CD4-positive, alpha-beta T cell treated with Interleukin-1 beta for 1 hour (primary cell): ENCODE measurements around the gene DENND4A.

Experiments used
- DNase-seq, 2 donors: peaks; one replicate each; pipeline ENCODE4 v3.0.0-alpha.2; 2020 to 2022

DENND4A gene

DNA sequence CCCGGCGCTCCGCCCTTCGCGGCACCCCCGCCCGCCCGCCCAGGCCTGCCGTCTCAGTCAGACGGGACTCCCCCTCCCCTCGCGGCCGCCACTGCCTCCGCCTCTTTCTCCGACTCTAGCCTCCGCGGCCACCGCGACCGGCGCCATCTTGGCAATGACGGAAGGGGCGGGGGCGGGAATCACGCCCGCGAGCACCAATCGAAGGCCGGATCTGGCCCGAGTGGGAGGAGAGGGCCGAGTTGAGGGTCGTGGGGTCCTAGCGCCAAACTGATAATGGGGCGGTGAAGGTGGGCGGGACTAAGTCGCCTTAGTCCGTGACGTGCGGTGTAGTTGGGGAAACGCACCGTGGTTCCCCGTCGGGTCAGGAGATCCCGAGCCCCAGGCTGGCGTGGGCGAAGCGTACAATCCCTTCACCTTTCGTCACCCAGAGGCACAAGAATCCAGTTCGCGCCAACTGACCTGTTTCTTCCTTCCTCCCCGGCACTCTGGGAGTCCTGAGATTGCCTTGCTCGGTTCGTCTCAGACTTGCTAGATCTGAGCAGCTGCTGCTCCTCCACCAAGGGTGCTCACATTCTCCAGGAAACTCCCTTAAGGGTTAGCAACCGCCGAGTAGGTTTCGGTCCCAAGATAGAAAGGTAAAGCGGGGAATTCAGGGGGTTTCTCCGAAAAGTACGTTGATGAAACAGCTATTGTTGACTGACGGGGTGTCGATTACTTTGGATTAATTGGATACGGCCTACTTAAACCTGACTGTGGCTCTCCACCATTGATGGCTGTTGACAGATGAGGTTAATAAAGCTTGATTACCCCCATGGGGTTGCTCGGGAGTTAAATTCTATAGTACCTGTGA is at the start of gene DENND4A:
DENND4A (minus strand) TSS at position 156 of the 850 bp plus-strand sequence. CDS start 35,843 bp downstream, outside the sequence.
- DNase-seq: peak; percentile 99 to 100

DNA sequence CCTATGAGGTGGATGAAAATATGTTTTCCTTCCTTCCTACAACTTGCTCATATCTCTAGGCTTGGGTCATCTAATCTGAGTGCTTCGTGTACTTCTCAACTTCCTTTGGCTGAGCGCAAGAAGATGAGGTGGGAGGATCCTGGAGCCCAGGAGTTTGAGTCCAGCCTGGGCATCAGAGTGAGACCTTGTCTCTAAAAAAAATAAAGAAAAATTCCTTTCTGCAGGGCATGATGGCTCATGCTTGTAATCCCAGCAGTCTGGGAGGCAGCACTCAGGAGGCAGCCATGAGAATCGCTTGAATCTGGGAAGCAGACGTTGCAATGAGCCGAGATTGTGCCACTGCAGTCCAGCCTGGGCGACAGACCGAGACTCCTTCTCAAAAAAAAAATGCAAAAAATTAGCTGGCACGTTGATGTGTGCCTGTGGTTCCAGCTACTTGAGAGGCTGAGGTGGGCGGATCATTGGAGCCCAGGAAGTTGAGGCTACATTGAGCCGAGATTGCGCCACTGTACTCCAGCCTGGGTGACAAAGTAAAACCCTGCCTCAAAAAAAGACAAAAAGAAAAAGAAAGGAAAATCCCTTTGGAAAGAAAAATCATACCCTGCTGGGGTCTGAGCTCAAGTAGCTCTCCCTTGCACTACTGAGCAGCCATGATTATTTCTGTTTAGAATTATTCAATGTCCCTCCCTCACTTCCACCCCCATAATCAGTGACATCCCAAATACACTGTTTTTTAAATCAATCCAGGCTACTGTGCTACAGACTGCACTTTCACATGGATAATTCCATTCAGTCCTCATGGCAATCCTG is 49.2 kb upstream of the DENND4A start:
- DNase-seq: no peak

DNA sequence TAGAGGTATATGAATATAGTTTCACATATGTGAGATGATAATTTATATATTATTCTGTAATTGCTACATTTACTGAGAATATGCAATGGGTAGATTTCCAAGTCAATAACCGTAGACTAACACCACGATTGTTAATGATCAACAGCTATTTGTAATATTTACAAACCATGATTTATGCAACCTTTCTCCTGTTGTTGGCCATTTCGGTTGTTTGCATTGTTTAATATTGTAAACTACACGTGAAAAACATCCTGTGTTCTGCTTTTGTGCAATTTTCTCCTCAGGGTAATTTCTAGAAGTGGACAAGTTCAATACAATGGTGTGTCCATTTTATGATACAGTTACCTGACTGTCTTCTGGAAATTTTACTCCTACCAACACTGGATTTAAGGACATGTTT is 47.9 kb upstream of the DENND4A start:
- DNase-seq: no peak

DNA sequence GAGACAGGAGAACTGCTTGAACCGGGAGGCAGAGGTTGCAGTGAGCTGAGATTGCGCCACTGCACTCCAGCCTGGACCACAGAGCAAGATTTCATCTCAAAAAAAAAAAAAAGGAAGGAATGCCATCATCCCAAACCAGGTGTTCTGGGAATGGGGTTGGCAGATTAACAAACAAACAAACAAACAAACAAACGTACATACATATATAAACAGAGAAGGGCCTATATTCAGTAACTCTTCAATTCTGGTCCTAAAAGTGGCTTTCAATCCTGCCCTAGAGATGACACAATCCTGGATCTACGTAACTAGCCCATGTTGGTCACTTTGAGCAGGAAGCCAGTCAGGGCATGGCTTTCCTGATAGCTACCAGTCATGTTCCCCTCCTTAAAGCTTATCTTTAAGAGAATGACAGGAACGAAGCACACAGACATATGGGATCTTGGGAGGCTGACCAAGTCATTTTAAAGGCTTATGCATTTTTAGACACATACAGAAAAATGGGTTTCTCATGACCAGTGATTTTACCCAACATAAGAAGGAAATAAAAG is 47.3 kb upstream of the DENND4A start:
- DNase-seq: no peak

DNA sequence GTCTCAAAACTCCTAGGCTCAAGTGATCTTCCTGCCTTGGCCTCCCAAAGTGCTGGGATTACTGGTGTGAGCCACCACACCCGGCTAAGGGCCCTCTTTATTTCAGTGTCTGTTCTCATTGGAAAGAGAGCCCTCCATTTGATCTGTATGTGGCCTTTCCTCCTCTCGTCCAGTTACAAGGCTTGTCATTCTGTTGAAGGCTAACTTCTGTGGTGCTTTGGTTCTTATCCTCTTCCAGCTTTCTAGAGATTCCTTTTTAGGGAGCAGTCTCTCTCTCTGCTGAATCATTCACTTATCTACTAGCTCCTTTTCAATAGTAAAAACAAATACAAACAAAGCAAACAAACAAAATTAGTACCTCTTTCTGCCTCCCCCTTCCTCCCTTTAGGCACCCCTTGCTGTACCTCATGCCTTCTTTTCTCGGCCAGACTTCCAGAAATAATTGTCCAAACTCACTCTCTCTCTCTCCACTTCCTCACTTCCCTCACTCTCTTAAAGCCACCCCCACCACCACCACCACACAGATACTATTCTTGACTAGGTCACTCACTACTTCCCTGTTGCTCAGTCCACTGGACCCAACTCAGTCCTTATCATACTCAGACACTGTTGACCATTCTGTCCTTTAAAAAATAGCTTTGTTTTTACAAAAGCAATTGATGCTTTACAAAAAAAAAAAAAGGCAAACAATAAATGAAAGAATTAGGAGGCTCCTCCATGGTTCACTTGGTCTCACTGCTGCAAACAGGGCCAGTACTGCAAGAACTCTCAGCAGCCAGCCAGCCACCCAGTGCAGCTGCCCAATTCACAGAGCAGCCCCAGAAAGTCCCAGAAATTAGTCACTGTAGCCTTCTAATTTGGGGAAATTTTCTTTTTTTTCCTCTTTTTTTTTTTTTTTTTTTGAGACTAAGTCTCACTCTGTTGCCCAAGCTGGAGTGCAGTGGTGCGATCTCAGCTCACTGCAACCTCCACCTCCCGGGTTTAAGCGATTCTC is 45.5 kb upstream of the DENND4A start:
- DNase-seq: no peak

DNA sequence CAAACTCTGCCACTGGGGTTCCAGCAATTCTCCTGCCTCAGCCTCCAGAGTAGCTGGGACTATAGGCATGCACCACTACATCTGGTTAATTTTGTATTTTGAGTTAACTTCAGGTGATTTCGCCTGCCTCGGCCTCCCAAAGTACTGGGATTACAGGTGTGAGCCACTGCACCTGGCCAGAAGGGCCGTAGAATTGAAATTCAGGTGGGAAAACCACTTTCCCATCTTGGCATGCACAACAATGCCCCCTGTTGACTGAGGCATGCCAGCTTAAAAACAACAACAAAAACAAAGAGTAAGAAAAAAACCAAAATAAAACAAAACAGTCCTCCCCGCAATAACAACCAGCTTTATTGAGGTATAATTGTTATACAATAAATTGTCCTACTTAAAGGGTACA is 44.6 kb upstream of the DENND4A start:
- DNase-seq: peak in 1 of 2 donors; percentile 33

DNA sequence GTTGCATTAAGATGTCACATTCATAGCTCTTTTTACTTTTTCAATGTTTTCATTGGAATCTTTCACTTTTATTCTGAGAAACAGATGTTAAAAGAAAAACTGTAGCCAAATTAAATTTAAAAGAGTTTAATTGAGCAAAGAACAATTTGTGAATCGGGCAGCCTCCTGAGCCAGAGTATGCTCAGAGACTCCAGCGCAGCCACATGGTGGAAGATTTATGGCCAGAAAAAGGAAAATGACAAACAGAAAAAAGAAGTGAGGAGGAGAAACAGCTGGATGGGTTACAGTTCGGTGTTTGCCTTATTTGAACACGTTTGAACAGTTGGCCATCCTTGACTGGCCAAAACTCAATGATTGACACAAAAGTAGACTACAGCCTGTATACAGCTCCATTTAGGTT is 43.4 kb upstream of the DENND4A start:
- DNase-seq: no peak

DNA sequence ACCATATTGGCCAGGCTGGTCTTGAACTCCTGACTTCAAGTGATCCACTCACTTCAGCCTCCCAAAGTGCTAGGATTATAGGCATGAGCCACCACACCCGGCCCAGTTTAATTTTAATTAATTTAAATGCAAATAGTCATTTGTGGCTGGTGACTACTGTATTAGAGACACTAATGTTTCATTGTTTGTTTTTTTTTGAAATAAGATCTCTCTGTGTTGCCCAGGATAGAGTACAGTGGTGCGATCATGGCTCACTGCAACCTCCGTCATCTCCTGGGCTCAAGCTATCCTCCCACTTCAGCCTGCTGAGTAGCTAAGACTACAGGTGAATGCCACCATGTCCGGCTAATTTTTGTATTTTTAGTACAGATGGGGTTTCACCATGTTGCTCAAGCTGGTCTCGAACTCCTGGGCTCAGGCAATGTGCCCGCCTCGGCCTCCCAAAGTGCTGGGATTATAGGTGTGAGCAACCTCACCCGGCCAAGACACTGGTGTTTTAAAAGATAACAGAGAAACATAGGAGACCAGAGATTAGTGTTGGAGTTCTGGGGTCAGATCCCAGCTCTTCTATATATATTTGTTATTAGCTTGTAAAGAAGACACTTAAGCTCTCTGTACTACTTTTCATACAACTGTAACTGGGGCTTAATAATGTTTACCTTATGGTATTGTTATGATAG is 42.6 kb upstream of the DENND4A start:
- DNase-seq: no peak

DNA sequence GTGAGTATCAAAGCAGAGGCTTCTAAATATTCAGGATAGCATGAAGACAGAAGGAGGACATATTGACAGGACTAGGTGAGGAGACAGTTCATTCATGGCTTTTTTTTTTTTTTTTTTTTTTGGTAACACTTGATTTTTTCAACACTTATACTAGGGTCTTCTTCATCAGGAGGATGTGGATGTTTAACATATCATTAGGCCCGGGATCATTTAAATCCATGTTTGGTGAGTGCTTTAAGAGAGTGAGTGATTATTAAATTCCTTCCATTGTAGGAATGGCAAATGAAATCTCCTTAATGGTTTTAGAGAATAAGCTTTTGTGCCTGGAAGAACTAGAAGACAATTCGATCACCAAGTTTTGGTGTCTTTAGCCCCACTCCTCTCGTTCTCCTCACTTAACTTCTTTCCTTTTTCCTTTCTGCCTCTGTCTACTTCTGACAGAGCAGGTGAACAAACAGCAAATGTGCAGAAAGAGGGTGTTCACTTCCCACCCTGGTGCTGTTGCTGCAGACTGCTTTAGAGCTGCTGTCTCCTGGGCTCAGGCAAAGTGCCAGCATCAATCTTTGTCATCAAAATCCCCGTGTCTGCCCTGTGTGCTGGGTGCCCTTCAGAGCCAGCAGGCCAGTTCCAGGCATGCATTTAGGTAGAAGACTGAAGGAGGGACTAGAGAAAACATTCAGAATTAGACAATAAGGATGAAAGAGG is 41.6 kb upstream of the DENND4A start:
- no peak for DNase-seq

DNA sequence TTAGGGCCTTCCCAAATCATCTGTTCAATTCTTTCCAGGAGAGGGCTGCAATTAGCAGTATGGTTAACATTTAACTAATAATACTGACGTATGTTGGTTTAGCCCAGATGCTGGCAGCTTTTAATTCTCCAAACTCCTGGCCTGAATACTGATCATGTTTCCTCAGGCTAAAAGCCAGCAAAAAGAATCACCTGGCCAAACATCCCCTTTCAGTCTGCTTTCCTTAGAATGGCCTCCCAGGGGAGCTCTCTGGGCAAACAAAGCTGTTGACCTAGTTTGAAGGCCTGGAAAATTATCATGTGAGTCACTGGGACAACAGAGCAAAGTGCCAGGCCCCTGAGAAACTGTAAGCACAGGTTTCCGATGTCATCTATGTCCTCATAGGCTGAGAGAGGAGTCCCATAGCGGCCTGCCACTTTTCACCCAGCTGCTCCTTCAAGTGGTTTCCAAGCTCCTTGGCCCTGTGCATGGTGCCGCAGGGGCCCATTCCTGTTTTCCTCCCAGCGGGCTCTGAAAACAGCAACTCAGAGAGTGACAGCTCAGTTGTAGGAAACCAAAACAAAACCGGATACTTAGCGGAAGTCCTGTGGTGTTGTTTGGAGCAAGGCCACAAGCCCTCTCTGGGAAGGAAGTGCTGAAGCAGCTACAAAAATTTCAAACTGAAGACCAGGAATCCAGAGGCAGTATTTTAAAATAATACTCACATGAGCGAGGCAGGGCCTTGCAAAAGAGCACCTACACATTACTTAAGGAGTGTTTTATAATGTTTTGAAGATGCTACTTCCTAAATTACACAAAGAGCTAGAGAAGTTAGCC is 40.7 kb upstream of the DENND4A start:
- peak; percentile 49 to 63 for DNase-seq

DNA sequence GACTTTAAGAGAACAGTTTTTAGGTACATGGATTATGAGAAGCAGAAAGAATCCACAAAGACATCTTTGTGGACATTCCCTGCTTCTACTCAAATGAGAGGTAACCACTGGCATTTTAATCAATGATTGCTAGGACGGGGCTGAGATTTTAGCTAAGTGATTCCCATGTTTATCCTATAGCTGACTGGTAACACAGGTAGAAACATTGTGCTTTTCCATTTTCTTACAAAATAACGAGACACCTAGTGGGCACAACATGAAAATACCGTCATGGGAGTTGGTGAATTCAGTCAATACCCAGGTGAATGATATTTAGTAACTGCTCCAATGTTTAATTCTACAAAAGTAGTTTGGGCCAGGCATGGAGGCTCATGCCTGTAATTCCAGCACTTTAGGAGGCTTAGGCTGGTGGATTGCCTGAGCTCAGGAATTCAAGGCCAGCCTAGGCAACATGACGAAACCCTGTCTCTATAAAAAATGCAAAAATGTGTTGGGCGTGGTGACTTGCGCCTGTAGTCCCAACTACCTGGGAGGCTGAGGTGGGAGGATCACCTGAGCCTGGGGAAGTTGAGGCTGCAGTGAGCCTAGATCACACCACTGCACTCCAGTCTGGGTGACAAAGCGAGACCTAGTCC is 37.2 kb upstream of the DENND4A start:
- peak; percentile 29 to 74 for DNase-seq

DNA sequence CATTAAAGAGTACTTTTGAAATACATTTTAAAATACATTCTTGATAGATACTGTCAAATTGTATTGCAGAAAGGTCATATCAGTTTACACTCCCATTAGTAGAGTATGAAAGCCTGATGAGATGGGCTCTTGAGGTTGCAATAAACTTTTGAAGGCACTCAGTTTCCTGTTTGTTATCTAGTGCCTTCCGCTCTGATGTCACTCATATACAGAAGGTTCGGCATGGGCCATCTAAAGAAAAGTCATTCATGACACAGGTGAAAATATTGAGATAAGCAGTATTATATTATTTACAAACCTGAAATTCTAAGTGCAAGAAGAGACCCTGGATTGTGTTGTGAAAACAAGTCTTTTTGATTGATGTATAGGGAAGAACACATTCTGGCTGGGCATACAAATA is 36.5 kb upstream of the DENND4A start:
- peak; percentile 53 to 80 for DNase-seq

DNA sequence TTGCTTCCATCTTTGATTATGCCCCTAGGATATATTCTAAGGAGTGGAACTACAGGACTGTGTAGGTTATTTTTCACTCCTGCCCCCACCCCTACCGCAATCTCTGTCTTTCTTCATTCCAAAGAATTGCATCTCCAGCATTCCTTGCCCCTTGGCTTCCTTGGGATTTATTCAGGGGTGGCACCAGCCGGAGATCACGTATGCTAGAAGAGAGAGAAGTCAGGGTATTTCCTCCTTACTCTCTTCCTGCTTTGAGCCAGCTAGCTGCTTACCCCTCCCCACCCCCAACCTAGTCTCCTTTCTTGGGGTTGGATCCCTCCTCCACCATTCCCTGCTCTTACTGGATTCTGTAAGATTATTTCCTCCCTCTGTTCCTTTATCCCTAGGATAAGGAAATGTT is 35.0 kb upstream of the DENND4A start:
- peak; percentile 24 to 38 for DNase-seq

DNA sequence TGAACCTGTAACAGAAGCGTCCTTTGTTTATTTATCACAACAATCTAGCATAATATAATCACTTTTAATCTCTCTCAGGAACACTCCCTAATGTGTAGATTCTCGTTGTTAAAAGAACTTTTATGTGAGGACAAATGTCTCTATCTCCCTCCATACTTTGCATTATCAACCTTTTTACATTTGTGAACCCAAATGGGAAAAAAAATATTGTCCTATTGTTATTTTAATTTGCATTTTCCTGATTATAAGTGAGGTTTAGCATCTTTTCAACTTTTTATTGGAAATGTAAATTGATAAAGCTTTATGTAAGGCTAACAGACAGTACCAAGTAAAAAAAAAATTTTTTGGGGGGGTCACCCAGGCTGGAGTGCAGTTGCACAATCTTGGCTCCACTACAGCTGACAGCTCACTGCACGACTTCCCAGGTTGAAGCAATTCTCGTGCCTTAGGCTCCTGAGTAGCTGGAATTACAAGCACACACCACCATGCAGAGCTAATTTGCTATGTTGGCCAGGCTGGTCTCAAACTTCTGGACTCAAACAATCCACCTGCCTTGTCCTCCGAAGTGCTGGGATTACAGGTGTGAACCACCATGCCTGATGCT is 33.0 kb upstream of the DENND4A start:
- no peak for DNase-seq

DNA sequence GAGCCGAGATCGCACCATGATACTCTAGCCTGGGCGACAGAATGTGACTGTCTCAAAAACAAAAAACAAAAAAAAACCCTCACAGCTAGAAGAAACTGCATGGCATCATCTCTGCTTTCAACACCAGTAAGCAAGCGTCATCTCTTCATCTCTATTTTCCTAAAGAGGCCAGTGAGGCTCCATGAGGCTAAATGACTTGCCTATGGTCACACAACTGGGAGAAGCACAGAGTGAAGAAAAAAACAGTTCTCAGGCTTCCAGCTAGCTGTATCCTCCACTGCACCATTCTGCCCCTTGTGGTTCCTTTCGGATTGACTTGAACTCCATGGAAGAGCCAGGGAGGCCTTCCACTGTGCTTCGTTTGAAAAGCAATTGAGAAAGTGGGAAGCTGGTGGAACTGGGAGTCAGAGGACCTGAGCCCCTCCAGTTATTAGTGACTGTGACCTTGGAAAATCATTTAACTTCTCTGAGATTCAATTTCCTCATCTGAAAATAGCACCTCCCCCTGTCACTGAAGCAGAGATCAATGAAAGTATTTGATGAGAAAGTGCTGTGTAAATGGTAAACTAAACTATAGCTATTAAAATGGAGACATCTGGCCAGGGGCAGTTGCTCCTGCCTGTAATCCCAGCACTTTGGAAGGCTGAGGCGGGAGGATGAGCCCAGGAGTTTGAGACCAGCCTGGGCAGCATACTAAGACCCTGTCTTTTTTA is 32.1 kb upstream of the DENND4A start:
- DNase-seq: peak in 1 of 2 donors; percentile 22

DNA sequence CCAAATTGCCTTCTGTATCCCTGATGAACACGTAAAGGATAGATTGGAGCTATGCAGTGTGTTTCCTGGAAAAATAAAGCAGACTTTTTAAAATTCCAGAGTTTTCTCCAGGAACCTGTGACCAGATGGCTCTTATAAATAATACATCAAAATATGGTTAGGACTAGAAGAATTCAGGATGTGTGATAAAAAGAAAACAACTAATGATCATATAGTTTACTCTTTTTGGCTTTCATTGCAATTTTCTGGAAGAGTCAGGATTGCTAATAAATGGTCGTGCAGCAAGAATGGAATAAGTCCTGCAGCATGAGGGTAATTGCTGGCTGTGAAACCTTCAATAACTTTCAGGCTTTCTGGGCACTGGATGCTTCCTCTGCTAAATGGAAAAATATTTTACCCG is 30.2 kb upstream of the DENND4A start:
- no peak for DNase-seq

DNA sequence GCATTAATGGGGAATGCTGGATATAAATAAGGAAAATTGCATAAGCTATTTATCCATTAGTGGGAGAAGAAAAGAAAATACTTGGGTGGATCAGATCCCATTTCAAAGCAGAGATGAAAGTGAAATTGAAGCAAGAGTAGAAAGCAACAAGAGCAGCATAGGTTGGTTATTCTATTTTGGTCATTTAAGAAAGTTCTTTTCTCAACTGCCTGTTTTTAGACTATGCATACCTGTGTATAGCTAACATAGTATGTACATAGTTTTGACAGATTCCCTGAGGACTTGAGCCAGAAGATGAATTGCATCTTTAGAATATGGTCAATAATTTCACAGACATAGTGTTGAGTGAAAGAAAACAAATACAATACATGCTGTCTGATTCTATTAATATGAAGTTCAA is 29.0 kb upstream of the DENND4A start:
- no peak for DNase-seq

DNA sequence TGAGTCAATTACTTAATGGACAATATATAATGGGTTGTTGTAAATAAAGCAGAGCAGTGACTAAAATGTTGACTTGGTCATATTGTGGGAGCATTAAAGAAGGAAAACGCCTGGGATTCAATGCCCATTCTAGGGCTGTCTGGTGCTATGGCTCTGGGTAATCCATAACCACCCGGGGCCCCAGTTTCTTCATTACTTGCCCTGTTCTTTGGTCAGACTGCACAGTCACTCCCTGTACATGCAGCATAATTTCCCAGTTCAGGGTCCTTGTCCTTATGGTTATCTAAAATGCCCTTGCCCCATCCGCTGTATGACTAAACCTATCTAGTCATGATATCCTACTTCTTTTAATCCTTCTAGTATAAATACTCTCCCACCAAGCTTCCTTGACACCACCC is 27.5 kb upstream of the DENND4A start:
- peak in 1 of 2 donors; percentile 34 for DNase-seq
